Stimulated activated CD8-positive, alpha-beta memory T cell treated with anti-CD3 and anti-CD28 coated beads, Interleukin-4, amount 100 ng/mL, for 1 hour (primary cell): ENCODE data around the gene CNGA1.
"Not testable (repeated sequence)": the region's sequence is repeated elsewhere in the genome, so short reads cannot be mapped to it uniquely, and the experiment has no call there.

Source experiments
- DNase-seq, 2 donors: peaks; one replicate each; pipeline ENCODE4 v3.0.0-alpha.2; 2020; ENCODE audit warnings: low read depth in 2 of 2, low spot score in 1 of 2

Gene CNGA1

DNA sequence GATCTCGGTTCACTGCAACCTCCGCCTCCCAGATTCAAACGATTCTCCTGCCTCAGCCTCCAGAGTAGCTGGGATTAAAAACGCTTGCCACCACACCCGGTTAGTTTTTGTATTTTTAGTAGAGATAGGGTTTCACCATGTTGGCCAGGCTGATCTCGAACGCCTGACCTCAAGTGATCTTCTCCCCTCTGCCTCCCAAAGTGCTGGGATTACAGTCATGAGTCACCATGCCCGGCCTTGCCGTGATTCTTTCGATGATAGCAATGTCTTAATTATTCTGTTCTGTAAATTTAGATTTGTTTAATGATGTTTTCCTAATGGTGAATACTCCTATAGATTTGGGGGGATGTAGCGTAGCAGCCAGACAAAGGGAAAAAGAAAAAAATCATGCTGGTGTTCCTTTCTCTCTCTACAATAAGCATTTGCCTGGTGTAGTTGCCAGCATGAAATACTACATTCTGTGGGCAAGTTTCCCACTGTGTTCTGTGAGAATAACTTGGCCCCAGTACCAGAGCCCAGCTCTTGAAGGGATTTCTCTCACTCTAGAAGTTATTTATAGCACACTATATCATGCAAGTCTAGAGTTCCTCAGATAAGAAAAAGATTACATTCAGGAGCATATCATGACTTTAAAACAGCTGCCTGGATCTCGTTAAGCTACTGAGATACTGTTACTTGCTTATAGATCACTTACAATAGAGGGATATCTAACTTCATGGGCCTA, 15.5 kb upstream of the CNGA1 start:
- no peak for DNase-seq

DNA sequence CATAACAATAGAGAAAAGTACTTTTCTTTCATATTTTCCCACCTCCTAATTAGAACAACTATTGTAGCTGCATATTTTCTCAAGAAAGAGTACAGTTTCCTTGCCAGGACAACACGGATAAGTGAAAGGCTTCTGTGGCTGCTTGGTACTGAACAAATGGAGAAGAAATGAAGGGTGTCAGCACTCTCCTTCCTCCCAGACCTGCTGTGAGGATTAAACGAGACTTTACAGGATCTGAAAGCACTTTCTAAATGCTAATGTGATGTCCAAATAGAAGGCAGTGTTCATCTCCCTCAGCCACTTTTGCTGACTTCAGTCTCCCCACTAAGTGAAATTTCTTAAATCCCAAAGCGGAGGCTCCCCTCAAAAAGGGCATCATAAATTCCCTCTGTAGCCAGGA, 14.0 kb upstream of the CNGA1 start:
- no peak for DNase-seq

DNA sequence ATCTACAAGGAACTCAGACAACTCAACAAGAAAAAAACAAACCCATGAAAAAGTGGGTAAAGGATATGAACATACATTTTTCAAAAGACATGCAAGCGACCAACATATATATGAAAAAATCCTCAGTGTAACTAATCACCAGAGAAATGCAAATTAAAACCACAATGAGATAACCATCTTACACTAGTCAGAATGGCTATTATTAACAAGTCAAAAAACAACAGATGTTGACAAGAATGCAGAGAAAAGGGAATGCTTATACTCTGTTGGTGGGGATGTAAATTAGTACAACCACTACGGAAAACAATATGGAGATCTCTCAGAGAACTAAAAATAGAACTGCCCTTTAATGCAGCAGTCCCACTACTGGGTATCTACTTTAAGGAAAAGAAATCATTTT, 12.2 kb upstream of the CNGA1 start:
- no peak for DNase-seq

DNA sequence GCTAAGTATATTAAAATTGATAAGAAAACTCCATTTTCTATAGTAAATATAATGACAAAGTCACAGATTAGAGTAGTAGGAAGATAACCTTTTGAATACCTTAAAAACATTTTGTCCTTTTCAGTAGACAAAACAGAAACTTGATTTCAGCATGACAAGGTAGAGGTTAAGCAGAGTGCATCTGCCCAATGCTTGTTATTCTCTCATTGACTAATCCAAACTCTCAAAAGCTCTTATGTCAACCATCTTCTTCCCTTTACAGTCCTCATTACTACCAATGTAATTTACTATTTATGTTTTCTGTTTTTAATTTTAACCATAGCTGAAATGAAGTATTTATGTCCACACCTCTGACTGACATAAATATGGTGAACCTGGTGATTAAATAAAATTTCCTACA, 11.2 kb upstream of the CNGA1 start:
- DNase-seq = no peak

DNA sequence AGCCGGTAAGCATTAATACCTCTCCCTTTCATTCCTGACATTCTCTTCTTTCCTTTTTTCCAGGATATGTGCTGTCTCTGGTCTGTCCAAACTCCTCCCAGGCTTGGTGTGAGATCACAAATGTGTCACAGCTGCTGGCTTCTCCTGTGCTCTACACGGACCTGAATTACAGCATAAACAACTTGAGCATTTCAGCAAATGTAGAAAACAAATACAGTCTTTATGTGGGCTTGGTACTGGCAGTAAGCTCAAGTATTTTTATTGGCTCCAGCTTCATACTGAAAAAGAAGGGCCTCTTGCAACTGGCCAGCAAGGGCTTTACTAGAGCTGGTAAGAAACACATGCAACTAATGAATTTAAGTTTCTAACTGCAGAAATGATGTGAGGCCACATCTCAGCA, 8.5 kb upstream of the CNGA1 start:
- DNase-seq = no peak

DNA sequence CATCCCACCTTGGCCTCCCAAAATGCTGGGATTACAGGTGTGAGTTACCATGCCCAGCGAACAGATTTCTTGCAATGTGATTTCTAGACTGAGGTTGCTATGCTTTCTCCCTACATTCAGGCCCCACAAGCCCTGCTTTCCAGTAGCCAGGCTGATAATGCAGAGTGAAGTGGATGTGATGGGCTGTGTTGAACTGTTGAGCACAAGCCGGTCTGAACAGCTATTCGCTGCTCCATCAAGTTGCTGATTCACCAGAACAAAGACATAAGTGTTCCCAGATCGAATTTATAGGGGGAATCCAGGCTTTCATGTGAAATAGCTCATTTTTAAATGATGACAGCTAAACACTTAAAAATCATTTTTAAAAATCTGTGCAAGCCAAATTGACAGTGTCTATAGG, 8.0 kb upstream of the CNGA1 start:
- DNase-seq = no peak

DNA sequence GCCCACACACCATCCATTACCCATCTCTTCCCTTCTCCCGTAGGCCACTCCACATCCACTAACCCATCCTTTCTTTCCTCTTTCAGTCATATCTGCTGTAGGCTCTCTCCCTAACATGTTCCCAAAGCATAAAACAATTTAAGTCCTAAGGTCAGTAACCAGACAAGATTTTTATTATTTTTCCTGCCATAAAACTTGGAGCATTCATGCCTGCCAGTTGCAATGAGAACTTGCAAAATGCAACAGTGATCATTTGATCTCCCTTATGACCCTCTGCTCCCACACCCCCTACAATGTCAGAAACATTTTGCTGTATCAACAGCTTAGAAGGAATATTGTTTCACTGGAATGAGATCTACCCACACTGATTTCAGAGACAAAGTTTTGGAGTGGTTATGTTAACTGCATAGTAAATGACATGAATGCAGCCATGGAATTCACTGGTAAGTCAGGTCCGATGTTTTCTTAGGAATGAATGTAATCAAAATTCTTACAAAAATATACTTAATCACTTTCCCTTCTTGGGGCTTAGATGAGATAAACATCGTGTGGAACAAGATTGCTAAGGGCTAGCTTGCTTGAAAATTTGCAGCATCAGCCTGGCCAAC, 5.8 kb upstream of the CNGA1 start:
- no peak for DNase-seq

DNA sequence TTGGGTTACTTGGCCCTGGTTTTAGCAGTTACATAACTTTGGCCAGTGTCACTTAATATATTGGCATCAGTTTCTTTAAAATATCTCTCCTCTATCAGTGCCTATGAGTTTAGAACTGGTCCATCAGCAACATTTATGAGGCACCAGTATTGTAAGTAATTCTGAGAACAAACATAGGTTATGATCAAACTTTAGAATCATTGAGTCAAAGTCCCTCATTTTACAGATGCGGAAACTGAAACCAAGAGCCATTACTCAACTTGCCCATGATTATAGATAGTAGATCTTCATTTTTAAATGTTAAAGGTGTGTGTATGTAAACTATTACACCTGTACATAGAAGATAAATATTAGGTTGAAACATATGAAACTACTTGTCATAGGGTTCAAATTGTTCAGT, 4.6 kb upstream of the CNGA1 start:
- DNase-seq = no peak

DNA sequence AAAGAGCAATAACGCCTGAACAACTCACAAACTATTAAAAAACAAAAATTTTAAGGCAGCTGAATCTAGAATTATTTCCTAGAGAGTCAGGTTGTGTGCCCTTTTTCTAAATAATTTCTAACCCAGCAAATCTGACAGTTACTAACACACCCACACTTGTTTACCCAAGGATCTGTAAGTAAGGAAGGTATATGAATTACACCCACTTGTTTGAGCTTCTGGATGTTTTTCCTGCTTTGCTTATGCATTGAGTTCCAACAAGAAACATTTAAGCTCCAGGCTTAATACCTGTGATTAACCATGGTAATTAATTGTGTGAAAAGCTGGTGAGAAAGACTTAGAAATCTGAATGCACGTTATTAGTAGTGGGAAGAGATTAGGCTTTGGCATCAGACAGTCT, 1.6 kb upstream of the CNGA1 start:
- no peak for DNase-seq

DNA sequence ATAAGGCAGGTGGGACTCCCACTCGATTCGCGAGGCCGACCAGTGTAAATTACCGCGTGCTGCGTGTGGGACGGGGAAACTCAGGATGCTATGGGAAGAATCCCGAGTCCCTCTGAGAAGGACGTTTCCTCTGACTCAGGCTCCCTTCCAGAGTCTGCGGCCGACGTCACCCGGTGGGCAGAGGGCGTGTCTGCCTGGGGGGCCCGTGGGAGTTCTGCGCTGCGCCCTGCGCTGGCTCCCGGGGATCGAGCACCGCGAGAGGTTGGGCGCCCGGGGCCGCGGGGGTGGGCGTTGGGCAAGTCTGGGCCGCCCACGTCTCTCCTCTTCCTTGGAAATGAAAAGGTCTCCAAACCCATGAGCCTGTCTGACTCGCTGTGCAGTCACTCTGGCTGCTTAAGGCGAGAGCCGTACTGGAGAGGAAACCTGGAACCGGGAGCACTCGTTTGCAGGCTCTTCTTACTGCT, 659 bp upstream of the CNGA1 start:
- DNase-seq = no peak

DNA sequence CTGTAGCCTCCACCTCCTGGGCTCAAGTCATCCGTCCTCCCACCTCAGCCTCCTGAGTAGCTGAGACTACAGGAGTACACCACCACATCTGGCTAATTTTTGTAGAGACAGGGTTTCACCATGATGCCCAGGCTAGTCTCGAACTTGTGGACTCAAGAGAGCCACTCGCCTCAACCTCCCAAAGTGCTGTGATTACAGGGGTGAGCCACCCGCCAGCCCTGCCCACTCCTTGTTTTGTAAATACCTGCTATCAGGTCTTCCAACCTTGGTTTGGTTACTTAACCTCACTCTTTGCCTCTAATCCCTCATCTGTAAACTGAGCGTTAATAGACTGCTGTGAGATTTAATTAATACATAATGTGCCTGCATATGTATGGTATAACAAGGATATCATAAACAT, 803 bp downstream of the CNGA1 start:
- no peak for DNase-seq

DNA sequence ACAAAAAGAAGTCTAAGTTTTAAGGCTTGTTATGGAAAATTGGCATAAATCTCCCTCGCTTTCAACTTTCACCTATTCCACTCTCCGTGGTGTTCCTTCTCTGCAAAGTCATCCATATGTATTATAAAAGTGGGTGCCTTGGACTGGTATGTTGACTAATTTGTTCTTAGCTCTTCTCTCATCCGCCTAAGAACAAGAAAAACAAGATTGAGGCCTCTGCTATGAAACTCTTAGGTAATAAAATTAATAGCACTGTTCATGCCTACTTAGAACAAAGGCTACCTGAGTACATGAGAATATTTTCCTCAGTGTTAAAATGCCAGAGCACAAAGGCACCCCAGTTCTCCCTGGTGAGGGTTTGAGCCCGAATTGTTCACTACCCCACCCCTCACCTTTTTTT, 1.3 kb downstream of the CNGA1 start:
- DNase-seq = no peak

DNA sequence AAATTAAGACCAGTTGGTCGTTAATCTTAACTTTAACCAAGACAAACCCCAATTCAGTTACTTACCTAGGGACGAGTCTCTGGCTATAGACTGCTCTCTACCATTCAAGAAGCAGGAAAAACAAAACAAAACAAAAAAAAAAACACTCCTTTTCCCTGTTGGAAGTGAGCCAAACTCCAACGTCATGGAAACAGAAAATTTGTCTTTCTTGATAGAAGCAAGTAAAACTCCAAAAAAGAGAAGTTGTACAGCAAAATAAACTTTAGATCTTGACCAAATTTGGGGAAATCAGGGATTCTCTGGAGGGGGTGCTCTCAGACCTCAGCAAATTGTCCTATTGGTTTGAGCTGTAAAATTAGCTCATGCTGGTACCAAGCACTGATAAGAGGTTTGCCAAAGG, 3.7 kb downstream of the CNGA1 start:
- DNase-seq = no peak

DNA sequence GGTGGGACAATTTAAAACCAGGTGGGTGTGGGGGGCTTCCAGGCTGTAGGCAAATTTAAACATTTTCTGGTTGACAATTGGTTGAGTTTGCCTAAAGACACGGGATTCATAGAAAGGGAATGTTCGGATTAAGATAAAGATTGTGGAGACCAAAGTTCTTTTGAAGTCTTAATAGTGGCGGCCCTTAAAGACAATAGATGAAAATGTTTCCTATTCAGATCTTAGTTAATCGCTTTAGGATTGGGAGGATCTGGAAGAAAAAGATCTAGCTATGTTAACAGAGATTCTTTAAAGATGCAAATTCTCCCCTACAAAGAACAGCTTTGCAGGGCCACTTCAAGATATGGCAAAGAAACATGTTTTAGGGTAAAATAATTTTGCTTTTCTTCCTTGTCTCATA, 4.8 kb downstream of the CNGA1 start:
- no peak for DNase-seq

DNA sequence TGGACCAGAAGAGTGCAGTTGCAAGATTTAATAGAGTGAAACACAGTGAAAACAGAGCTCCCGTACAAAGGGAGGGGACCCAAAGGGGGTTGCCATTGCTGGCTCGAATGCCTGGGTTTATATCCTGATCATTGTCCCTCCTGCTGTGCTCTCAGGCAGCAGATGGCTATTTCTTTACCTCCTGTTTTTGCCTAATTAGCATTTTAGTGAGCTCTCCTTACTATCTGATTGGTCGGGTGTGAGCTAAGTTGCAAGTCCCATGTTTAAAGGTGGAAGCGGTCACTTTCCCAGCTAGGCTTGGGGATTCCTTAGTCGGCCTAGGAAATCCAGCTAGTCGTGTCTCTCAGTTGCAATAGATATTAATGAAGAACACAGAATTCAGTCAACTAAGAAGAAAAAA, 5.6 kb downstream of the CNGA1 start:
- not testable (repeated sequence) for DNase-seq

DNA sequence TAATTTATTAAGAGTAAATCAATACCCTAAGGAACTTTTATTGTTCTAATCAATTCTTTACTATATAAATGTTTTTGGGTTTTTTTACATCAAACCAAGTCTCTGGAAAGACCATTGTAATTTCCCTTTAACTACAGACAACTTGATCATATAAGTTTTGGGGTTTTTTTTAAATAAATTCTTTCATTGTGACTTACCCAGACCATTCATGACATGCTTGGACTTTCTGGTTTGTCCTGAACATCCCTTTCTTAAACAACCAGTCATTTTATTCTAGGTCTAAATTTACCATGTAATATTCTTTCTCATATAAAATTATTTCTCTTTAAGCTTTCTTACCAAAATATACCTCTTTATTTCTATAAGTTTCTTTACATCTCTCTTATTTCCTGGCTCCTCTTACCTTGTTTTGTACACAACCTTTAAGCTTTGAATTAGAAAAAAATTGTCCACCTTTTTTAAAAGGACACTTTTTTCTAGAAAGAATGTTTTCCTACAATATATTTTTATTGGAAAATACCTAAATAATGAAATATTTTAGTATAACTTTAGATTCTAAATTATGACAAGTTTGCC, 8.4 kb downstream of the CNGA1 start:
- no peak for DNase-seq

DNA sequence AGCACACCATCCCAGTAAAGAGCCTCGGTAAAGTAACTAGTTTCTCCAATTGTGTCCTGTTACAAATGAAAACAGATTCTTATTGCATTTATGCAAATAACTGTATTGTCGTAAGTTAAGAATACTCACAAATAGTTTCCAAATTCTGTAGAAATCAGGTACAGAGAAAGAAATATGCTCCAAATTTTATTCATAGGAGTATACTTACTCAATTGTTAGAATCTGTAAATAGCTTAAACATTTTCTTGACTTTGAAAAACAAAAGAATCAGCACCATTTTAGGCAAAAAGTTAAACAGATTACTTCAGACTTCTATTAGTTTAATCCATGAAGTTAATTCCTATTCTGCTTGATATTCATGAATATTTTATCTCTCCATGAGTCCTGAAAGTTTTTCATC, 10.7 kb downstream of the CNGA1 start:
- no peak for DNase-seq

DNA sequence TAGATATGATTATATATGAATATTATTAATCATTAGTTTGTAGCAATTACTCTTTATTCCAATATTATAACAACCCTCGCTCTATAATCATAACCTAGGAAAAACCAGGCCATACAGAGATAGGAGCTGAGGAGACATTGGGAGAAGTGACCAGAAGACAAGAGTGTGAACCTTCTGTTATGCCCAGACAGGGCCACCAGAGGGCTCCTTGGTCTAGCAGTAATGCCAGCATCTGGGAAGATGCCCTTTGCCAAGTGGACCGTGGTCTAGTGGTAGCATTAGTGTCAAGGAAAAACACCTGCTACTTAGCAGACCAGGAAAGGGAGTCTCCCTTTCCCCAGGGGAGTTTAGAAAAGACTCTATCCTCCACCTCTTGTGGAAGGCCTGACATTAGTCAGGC, 12.9 kb downstream of the CNGA1 start:
- DNase-seq = not testable (repeated sequence)

DNA sequence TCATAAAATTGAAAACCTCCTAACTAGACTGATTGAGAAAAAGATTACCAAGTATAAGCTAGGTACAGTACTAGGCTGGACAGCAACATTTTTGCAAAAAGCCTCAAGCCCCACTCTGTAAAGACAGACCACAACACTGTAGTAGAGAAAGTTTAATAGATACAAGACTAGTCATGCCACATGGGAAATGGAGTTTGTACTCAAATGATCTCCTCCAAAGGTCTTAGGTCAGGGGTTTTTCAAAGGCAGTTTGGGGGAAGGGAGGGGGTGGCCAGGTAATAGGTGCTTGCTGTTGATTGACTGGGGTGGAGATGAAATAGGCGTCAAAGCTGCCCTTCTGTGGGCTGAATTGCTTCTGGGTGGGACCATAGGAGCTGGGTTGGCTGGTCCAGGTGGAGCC, 14.2 kb downstream of the CNGA1 start:
- DNase-seq = no peak

DNA sequence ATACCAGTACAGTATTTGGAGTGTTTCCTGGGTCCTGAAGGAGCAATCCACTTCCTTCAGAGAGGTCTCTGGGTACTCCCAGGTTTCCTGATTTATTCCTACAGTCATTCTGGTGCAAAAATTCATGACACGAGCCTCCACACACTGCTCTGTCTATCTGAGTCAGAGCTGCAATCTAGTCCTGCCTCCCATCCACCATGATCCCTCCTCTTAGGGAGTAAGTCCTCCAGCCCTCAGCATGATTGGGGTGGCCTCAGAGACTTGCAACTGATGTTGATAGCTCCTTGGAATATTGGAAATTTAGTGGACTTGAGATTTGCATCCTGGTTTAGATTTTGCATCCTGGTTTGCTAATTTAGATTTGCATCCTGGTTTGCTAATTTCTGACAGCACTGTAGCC, 20.5 kb downstream of the CNGA1 start:
- no peak for DNase-seq

DNA sequence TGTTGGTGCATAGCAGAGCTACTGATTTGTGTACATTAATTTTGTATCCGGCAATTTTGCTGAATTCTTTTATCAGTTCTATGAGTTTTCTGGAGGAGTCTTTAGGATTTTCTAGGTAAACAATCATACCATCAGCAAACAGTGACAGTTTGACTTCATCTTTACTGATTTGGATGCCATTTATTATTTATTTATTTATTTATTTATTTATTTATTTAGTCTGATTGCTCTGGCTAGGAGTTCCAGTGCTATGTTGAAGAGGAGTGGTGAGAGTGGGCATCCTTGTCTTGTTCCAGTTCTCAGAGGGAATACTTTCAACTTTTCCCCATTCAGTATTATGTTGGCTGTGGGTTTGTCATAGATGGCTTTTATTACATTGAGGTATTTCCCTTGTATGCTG, 24.0 kb downstream of the CNGA1 start:
- DNase-seq = not testable (repeated sequence)

DNA sequence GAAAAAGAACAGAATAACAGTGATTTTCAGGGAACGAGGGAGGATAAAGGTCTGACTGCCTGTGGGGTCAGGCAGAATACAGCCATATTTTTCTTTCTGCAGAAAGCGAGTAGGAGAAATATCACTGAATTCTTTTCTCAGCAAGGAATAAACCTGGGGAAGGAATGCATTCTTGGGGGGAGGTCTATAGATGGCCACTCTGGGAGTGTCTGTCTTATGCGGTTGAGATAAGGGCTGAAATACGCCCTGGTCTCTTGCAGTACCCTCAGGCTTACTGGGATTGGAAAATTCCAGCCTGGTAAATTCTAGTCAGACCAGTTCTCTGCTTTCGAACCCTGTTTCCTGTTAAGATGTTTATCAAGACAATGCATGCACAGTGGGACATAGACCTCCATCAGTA, 26.3 kb downstream of the CNGA1 start:
- no peak for DNase-seq

DNA sequence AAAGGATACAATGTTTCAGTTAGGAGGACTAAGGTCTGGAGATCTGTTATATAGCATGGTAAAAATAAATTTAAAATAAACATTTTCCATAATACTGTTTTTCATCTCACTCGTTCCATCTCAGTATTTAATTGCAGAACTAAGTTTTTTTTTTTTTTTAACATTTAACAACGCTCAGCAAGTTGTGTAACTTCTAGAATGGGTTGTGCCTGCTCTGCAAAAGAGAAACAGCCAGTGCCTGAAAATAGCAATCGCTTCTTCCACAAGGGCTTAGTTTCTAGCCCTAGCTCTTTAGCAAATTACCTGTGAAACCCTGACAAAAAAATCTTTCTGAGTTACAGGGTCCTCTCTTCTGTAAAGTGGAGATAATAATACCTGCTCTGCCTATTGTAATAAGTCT, 41.9 kb downstream of the CNGA1 start:
- no peak for DNase-seq
